B cell (primary cell): ENCODE measurements around the gene SLC3A2. TPM values are rescaled to one million over a fixed set of nuclear protein-coding genes. Genes with fewer than 3 reads are reported as not detected.

Source experiments
- ATAC-seq: fragments of 200-7000 bp; cut with Tn5 transposase; one replicate; pipeline ENCODE4 v1.10.0; 2021; ENCODE audit warnings: low read depth, mild to moderate bottlenecking, moderate number of reproducible peaks, moderate library complexity
- CTCF ChIA-PET: fragments of 350-600 bp; sonication (Branson Sonifier 250); formaldehyde crosslinking; loops from one replicate; lab custom pipeline; 2021; ENCODE audit warnings: antibody characterized with exemption, inconsistent platforms; lab: Charles Lee
- POLR2A ChIA-PET: fragments of 350-600 bp; sonication (Branson Sonifier 250); formaldehyde crosslinking; loops from one replicate; lab custom pipeline; 2021; ENCODE audit warnings: antibody characterized with exemption; lab: Charles Lee
- DNase-seq: peaks from one replicate; pipeline ENCODE4 v3.0.0; 2013
- H2AFZ ChIP-seq: 2 replicates; pipeline ENCODE4 v1.6.1; 2012; ENCODE audit warnings: mild to moderate bottlenecking, low read depth, low read length; ENCODE audit not compliant: insufficient read depth, poor library complexity, severe bottlenecking
- H3K27ac ChIP-seq, 2 donors: 1 replicate in 1 of 2; 2 replicates in 1 of 2; pipeline ENCODE4 v1.5.1; 2012 to 2013; ENCODE audit warnings: low read length in 2 of 2, mild to moderate bottlenecking in 2 of 2, moderate library complexity in 1 of 2
- H3K27me3 ChIP-seq, 4 experiments: fragments of 200-600 bp in 1 of 4; sonication (generic) in 1 of 4; replicated peaks in 1 of 4; 1 replicate in 2 of 4; 2 replicates in 2 of 4; pipeline versions ENCODE4 v1.6.1 to v1.7.0; 2013 to 2016; ENCODE audit warnings: low read length in 3 of 4, mild to moderate bottlenecking in 2 of 4, mixed read lengths in 1 of 4, moderate library complexity in 1 of 4; ENCODE audit not compliant: insufficient read depth in 4 of 4, control insufficient read depth in 3 of 4; ENCODE audit errors: control extremely low read depth in 1 of 4
- H3K36me3 ChIP-seq, 2 experiments: replicated peaks in 1 of 2; 1 replicate in 1 of 2; 2 replicates in 1 of 2; pipeline versions ENCODE4 v1.6.1 to v1.7.1; 2013; ENCODE audit warnings: low read length in 1 of 2; ENCODE audit not compliant: insufficient read depth in 2 of 2, control insufficient read depth in 1 of 2; ENCODE audit errors: control extremely low read depth in 1 of 2, extremely low read depth in 1 of 2
- H3K4me1 ChIP-seq, 2 donors: fragments of 200-600 bp in 1 of 2; sonication (generic) in 1 of 2; 1 replicate in 1 of 2; 2 replicates in 1 of 2; pipeline versions ENCODE4 v1.5.1 to v1.6.1; 2013 to 2017; ENCODE audit warnings: low read length in 2 of 2; ENCODE audit not compliant: control insufficient read depth in 2 of 2, insufficient read depth in 2 of 2
- H3K4me2 ChIP-seq: replicated peaks from 2 replicates; pipeline ENCODE3; 2012; ENCODE audit warnings: mild to moderate bottlenecking, low read depth, low read length; ENCODE audit not compliant: poor library complexity, severe bottlenecking
- H3K4me3 ChIP-seq, 5 experiments: fragments of 200-600 bp in 1 of 5; sonication (generic) in 1 of 5; 1 replicate in 3 of 5; 2 replicates in 2 of 5; pipeline versions ENCODE4 v1.5.1 to v1.7.0; 2011 to 2016; ENCODE audit warnings: low read length in 4 of 5, mild to moderate bottlenecking in 4 of 5, low read depth in 2 of 5, control low read depth in 1 of 5, moderate library complexity in 1 of 5; ENCODE audit not compliant: insufficient read depth in 1 of 5; ENCODE audit errors: control extremely low read depth in 1 of 5, extremely low read depth in 1 of 5
- H3K79me2 ChIP-seq: fragments of 200-600 bp; sonication (generic); one replicate; pipeline ENCODE4 v1.6.0; 2016; ENCODE audit warnings: low read length; ENCODE audit not compliant: control insufficient read depth, insufficient read depth
- H3K9ac ChIP-seq: fragments of 200-600 bp; sonication (generic); 2 replicates; pipeline ENCODE4 v1.6.1; 2017; ENCODE audit warnings: mild to moderate bottlenecking, low read length, moderate library complexity
- H3K9me3 ChIP-seq, 3 donors: one replicate each; pipeline versions ENCODE4 v1.6.1 to v1.7.1; 2013; ENCODE audit warnings: low read length in 2 of 3; ENCODE audit not compliant: control insufficient read depth in 2 of 3, insufficient read depth in 1 of 3; ENCODE audit errors: control extremely low read depth in 1 of 3
- H4K20me1 ChIP-seq: 2 replicates; pipeline ENCODE4 v1.6.0; 2012; ENCODE audit warnings: mild to moderate bottlenecking, low read length; ENCODE audit not compliant: insufficient read depth, control insufficient read depth, poor library complexity, severe bottlenecking
- H3K27ac Mint-ChIP-seq: one replicate; pipeline ENCODE4 v1.8.0; 2021; ENCODE audit warnings: mixed read lengths
- H3K27me3 Mint-ChIP-seq: one replicate; pipeline ENCODE4 v1.8.0; 2021; ENCODE audit warnings: mixed read lengths
- H3K4me1 Mint-ChIP-seq: one replicate; pipeline ENCODE4 v1.8.0; 2021; ENCODE audit warnings: mixed read lengths
- H3K4me3 Mint-ChIP-seq: one replicate; pipeline ENCODE4 v1.8.0; 2021; ENCODE audit warnings: mixed read lengths
- H3K9me3 Mint-ChIP-seq: one replicate; pipeline ENCODE4 v1.8.0; 2022; ENCODE audit warnings: mixed read lengths; ENCODE audit not compliant: insufficient read depth
- CTCF ChIP-seq: fragments of 200-600 bp; IDR thresholded peaks from one replicate; pipeline ENCODE4 v1.8.0; 2022; ENCODE audit warnings: antibody characterized with exemption, mild to moderate bottlenecking
- EZH2 ChIP-seq: IDR thresholded peaks from 2 replicates; pipeline ENCODE4 v1.6.1; 2012; ENCODE audit warnings: borderline replicate concordance, low read depth, mild to moderate bottlenecking, moderate library complexity, low read length; ENCODE audit not compliant: insufficient read depth, poor library complexity, severe bottlenecking
- WGBS: methylation state at CpG from one replicate; pipeline ENCODE4 v1.1.5; 2013; ENCODE audit warnings: missing lambda C conversion rate; ENCODE audit not compliant: insufficient coverage; 5-methylcytosine and 5-hydroxymethylcytosine counted together
- intact Hi-C: fragments of 100-400 bp; cut with micrococcal nuclease; formaldehyde crosslinking; loops from one replicate; pipeline ENCODE4 v1.10.0; 2022
- polyA plus RNA-seq: library from polyadenylated mRNA; depleted of rRNA; stranded (reverse); fragments of >200 nt; gene quantifications from 2 replicates; pipeline ENCODE4 v1.2.3, GENCODE V29; 2012
- total RNA-seq, 2 donors: library from RNA; stranded (reverse); fragments of 120-200 nt in 1 of 2; gene quantifications; 1 replicate in 1 of 2; 2 replicates in 1 of 2; pipeline versions ENCODE4 v1.2.3 to v1.2.4, GENCODE V29; 2013 to 2022

The SLC3A2 gene
- total and polyA plus RNA-seq, 2 donors (not counting 1 experiment from before 2014, with no cell fraction given): 92.0 to 148 TPM

DNA sequence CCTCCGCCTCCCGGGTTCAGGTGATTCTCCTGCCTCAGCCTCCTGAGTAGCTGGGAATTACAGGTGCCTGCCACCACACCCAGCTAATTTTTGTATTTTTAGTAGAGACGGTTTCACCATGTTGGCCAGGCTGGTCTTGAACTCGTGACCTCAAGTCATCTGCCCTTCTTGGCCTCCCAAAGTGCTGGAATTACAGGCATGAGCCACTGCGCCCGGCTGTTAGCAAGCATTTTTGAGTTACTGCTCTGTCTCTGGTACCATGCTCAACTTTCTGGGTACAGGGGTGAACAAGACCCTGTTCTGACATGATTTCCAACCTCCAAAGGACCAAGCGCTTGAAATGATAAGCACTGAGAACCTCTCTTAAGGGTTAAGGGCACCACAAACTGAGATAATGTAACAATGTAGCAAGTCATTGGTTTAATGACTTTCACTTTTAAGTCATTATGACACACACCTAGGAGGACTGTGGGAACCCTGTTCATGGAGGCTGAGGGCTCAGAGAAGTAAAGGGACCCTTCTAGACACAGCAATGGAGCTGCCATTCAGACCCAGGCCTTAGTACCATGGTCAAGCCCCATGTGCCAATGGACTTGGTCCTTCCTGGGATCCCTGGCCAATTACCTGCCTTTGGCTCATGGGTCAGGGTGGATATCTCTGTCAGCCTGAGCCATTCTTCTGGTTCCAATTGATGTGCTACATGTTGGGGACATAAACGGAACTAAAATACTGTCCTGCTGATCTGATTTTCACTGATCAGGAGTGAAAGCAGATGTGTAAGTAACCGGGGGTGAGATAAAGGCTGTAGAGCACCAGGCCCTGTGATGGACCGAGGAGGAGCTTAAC lies 11.6 kb downstream of the SLC3A2 start:
- H3K27ac ChIP-seq: no peak overlapping the region
- H3K27me3 Mint-ChIP-seq: peaks cover 9% of the 10 kb centered on the region
- 85% methylated on average over 8 of the region's 10 CpGs for WGBS
- H3K4me2 ChIP-seq: no peak overlapping the region
- H3K9ac ChIP-seq: no peak overlapping the region
- DNase-seq (no peak), ATAC-seq (no peak)
- H3K36me3 ChIP-seq: peaks cover 0 to 27% of the 10 kb centered on the region in 2 experiments
- CTCF ChIA-PET: interaction anchor here (1.0 to 2.4 kb wide), 2 partner anchors 11 to 13 kb away, joined by 3 to 6 read pairs; no protein-coding TSS in a partner anchor
- POLR2A ChIA-PET: interaction anchor here (0.7 kb wide), 1 partner anchor 220 kb away, joined by 9 read pairs; the partner anchor contains the start of gene LBHD1
- peaks cover 0 to 7% (median 0%) of the 10 kb centered on the region in 4 experiments for H3K27me3 ChIP-seq
- H2AFZ ChIP-seq: no peak overlapping the region
- H3K9me3 Mint-ChIP-seq: no peaks in the 10 kb centered on the region
- H3K79me2 ChIP-seq: no peaks in the 10 kb centered on the region
- no peak overlapping the region for H3K27ac Mint-ChIP-seq
- H3K4me3 Mint-ChIP-seq: no peak overlapping the region
- TF ChIP-seq CTCF: no peak
- no peak for TF ChIP-seq EZH2
- H3K4me1 ChIP-seq: no peaks in the 10 kb centered on the region
- H3K9me3 ChIP-seq: no peaks in the 10 kb centered on the region
- H4K20me1 ChIP-seq: no peaks in the 10 kb centered on the region
- H3K4me3 ChIP-seq: no peak overlapping the region
- intact Hi-C loops: no loop called here
- H3K4me1 Mint-ChIP-seq: no peaks in the 10 kb centered on the region

DNA sequence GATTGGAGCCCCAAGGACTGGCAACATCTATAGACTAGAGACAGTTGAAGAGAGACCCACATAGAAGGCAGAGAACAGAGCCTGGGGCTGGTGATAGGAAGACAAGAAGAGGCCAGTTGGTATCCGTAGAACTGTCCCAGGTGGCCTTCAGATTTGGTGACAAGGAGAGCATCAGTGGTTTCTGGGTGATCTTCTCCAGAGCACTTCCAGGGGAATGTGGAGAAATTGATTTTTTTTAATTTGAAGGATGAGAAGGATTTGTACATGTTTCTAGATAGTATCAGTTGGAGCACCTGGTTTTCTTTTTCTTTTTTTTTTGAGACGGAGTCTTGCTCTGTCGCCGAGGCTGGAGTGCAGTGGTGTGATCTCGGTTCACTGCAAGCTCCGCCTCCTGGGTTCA lies 14.8 kb downstream of the SLC3A2 start:
- no peak overlapping the region for H3K4me2 ChIP-seq
- H3K4me1 Mint-ChIP-seq: no peaks in the 10 kb centered on the region
- H3K9me3 ChIP-seq: no peaks in the 10 kb centered on the region
- no peaks in the 10 kb centered on the region for H3K79me2 ChIP-seq
- no peak overlapping the region for H3K9ac ChIP-seq
- H3K36me3 ChIP-seq: no peaks in the 10 kb centered on the region
- peaks cover 22% of the 10 kb centered on the region for H3K27me3 Mint-ChIP-seq
- WGBS: 93% methylated on average over 1 of the region's 6 CpGs
- ChIA-PET POLR2A (no interaction called here), CTCF (interaction anchor here (4.8 kb wide), 1 partner anchor 11 kb away, joined by 29 read pairs; no protein-coding TSS in a partner anchor)
- no peak overlapping the region for H3K4me3 Mint-ChIP-seq
- TF ChIP-seq EZH2 (no peak), CTCF (no peak)
- H2AFZ ChIP-seq: no peak overlapping the region
- no peak overlapping the region for H3K4me3 ChIP-seq
- no peaks in the 10 kb centered on the region for H4K20me1 ChIP-seq
- H3K27me3 ChIP-seq: peaks cover 0 to 11% (median 4%) of the 10 kb centered on the region in 4 experiments
- DNase-seq (no peak), ATAC-seq (no peak)
- no peak overlapping the region for H3K27ac Mint-ChIP-seq
- intact Hi-C loops: no loop called here
- H3K9me3 Mint-ChIP-seq: no peaks in the 10 kb centered on the region
- no peak overlapping the region for H3K27ac ChIP-seq
- no peaks in the 10 kb centered on the region for H3K4me1 ChIP-seq
